SU-DHL-6 (cell line): Measurements from ENCODE around the gene MAPK13.

Experiments used
- H2AFZ ChIP-seq: fragments of 200-600 bp; sonication (generic); 2 replicates; pipeline ENCODE4 v1.6.1; 2014; ENCODE audit warnings: low read depth, mild to moderate bottlenecking, moderate library complexity, mixed read lengths, antibody characterized with exemption, low read length; ENCODE audit not compliant: severe bottlenecking
- H3F3A ChIP-seq: fragments of 200-600 bp; shearing (Covaris generic); 2 replicates; pipeline ENCODE4 v1.6.0; 2016; ENCODE audit warnings: antibody characterized with exemption, mild to moderate bottlenecking; ENCODE audit not compliant: insufficient read depth
- H3K27ac ChIP-seq: fragments of 200-600 bp; sonication (generic); 2 replicates; pipeline ENCODE4 v1.5.1; 2016; ENCODE audit warnings: low read depth, mild to moderate bottlenecking, low read length, moderate library complexity, mixed read lengths
- H3K27me3 ChIP-seq: fragments of 200-600 bp; sonication (generic), shearing (Covaris generic); 2 replicates; pipeline ENCODE4 v1.6.0; 2014; ENCODE audit warnings: mild to moderate bottlenecking, low read length
- H3K36me3 ChIP-seq: fragments of 200-600 bp; sonication (generic); 2 replicates; pipeline ENCODE4 v1.6.1; 2014; ENCODE audit warnings: mild to moderate bottlenecking, low read length, mixed read lengths
- H3K4me2 ChIP-seq: fragments of 300-600, 200-600 bp; shearing (Covaris generic), sonication (generic); 2 replicates; pipeline ENCODE4 v1.6.0; 2014; ENCODE audit warnings: low read length, low read depth, mild to moderate bottlenecking; ENCODE audit not compliant: poor library complexity, severe bottlenecking
- H3K4me3 ChIP-seq: fragments of 200-600 bp; sonication (generic); 2 replicates; pipeline ENCODE4 v1.5.1; 2014; ENCODE audit warnings: antibody characterized with exemption, low read length, mild to moderate bottlenecking, mixed read lengths; ENCODE audit not compliant: insufficient read depth, poor library complexity, severe bottlenecking
- H3K79me2 ChIP-seq: fragments of 200-600 bp; sonication (generic); 2 replicates; pipeline ENCODE4 v1.6.1; 2014; ENCODE audit warnings: mild to moderate bottlenecking, low read length, moderate library complexity; ENCODE audit not compliant: insufficient read depth
- H3K9ac ChIP-seq: fragments of 200-600 bp; sonication (generic); 2 replicates; pipeline ENCODE4 v1.7.0; 2014; ENCODE audit warnings: mild to moderate bottlenecking, low read length
- H3K9me2 ChIP-seq: fragments of 200-600 bp; sonication (generic); replicated peaks from 2 replicates; pipeline ENCODE4 v1.6.1; 2014; ENCODE audit warnings: low read length; ENCODE audit not compliant: insufficient read depth
- H3K9me3 ChIP-seq: fragments of 200-600 bp; sonication (generic); 2 replicates; pipeline ENCODE4 v1.6.1; 2014; ENCODE audit warnings: low read length, mixed read lengths; ENCODE audit not compliant: insufficient read depth
- H4K20me1 ChIP-seq: fragments of 200-600 bp; sonication (generic); 2 replicates; pipeline ENCODE4 v1.6.1; 2014; ENCODE audit warnings: low read depth, mild to moderate bottlenecking, antibody characterized with exemption, low read length, moderate library complexity, mixed read lengths
- CTCF ChIP-seq: fragments of 200-600 bp; sonication (generic); IDR thresholded peaks from one replicate; pipeline ENCODE4 v1.5.1; 2017; ENCODE audit warnings: antibody characterized with exemption, mild to moderate bottlenecking, low read length, moderate library complexity; ENCODE audit not compliant: insufficient read depth, poor library complexity, severe bottlenecking
- EZH2phosphoT487 ChIP-seq: fragments of 200-600 bp; sonication (generic), shearing (Covaris generic); conservative IDR thresholded peaks from 2 replicates; pipeline ENCODE4 v1.6.1; 2018; ENCODE audit warnings: mild to moderate bottlenecking, antibody characterized with exemption, low read length, moderate library complexity, mixed read lengths

MAPK13 gene

DNA sequence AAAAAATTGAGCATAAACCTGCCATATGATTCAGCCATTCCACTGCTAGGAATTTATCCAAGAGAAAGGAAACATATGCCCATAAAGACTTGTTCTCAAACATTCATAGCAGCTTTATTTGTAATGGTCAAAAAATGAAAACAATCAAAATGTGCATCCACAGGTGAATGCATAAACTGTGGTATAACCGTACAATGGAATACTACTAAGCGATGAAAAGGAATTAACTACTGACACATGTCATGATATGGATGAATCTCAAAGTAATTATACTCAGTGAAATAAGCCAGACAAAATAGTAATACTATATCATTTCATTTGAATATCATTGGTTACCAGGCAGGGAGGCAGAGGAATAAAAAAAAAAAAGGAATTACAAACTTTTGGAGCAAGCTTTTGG lies 40.4 kb downstream of the MAPK13 start:
- H3K27ac ChIP-seq = no peak overlapping the region
- H3K9me3 ChIP-seq = no peaks in the 10 kb centered on the region
- no peak overlapping the region for H3K9ac ChIP-seq
- H3K4me3 ChIP-seq = no peak overlapping the region
- no peaks in the 10 kb centered on the region; the same call in 1 of the 2 replicates for H3K36me3 ChIP-seq
- H4K20me1 ChIP-seq = no peaks in the 10 kb centered on the region
- H3K27me3 ChIP-seq = no peaks in the 10 kb centered on the region
- H3K79me2 ChIP-seq = no peaks in the 10 kb centered on the region
- H3K9me2 ChIP-seq = no peaks in the 10 kb centered on the region
- H2AFZ ChIP-seq = no peak overlapping the region
- TF ChIP-seq CTCF = no peak
- no peak overlapping the region for H3K4me2 ChIP-seq
- no peaks in the 10 kb centered on the region for H3F3A ChIP-seq

DNA sequence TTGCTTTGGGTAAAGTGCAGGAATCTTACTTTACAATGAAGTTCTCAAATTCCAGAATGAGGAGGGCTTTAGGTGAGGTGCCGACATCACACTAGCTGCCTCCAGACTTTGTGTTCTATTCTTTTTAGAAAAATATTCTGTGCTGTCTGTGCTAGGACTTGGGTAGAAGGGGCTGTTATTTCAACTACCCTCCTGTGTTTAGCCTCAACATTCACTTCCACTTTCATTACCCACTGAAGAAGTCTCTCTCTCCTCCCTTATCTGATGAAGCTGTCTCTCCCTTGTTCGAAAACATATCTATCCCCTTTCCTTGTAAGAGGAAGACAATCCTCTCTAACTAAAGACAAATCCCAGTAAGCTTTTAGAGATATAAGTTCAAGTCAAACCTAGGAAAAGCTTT lies 41.3 kb downstream of the MAPK13 start:
- no peak for TF ChIP-seq CTCF
- no peak for TF ChIP-seq EZH2phosphoT487
- H3K79me2 ChIP-seq = no peaks in the 10 kb centered on the region
- H4K20me1 ChIP-seq = no peaks in the 10 kb centered on the region
- H3K27me3 ChIP-seq = no peaks in the 10 kb centered on the region
- no peaks in the 10 kb centered on the region for H3F3A ChIP-seq
- H2AFZ ChIP-seq = no peak overlapping the region
- no peak overlapping the region for H3K4me3 ChIP-seq
- H3K4me2 ChIP-seq = no peak overlapping the region
- H3K9me2 ChIP-seq = no peaks in the 10 kb centered on the region
- H3K9ac ChIP-seq = no peak overlapping the region
- no peaks in the 10 kb centered on the region; the same call in 1 of the 2 replicates for H3K36me3 ChIP-seq
- no peaks in the 10 kb centered on the region for H3K9me3 ChIP-seq
- no peak overlapping the region for H3K27ac ChIP-seq

GRCh38 chr6:36177166-36177565 lies 46.9 kb downstream of the MAPK13 start:
- Histone ChIP-seq H4K20me1 (no peaks in the 10 kb centered on the region), H3K4me3 (no peak overlapping the region), H3F3A (no peaks in the 10 kb centered on the region), H3K9me2 (no peaks in the 10 kb centered on the region), H3K27ac (no peak overlapping the region), H3K36me3 (no peaks in the 10 kb centered on the region), H2AFZ (no peak overlapping the region), H3K27me3 (no peaks in the 10 kb centered on the region), H3K9ac (no peak overlapping the region), H3K79me2 (no peaks in the 10 kb centered on the region), H3K4me2 (no peak overlapping the region), H3K9me3 (no peaks in the 10 kb centered on the region)
- TF ChIP-seq CTCF (no peak), EZH2phosphoT487 (no peak)

- Histone ChIP-seq H3K79me2 (no peaks in the 10 kb centered on the region), H3K27me3 (no peaks in the 10 kb centered on the region), H3K4me3 (no peak overlapping the region), H3K9ac (no peak overlapping the region), H3K36me3 (no peaks in the 10 kb centered on the region), H2AFZ (no peak overlapping the region), H3K9me2 (no peaks in the 10 kb centered on the region), H3K27ac (no peak overlapping the region), H3F3A (no peaks in the 10 kb centered on the region), H4K20me1 (no peaks in the 10 kb centered on the region), H3K4me2 (no peak overlapping the region), H3K9me3 (no peaks in the 10 kb centered on the region)
- no peak for TF ChIP-seq EZH2phosphoT487
- no peak for TF ChIP-seq CTCF
Observed at GRCh38 chr6:36178544-36178943, 48.2 kb downstream of the MAPK13 start.
